GM19438 (cell line): ENCODE measurements around the gene INAVA.
"Not testable (repeated sequence)": the region's sequence is repeated elsewhere in the genome, so short reads cannot be mapped to it uniquely, and the experiment has no call there.

Experiments used
- ATAC-seq: cut with Tn5 transposase; IDR thresholded peaks from one replicate; pipeline ENCODE4 v1.9.1; 2021; ENCODE audit warnings: low read depth; ENCODE audit not compliant: unreplicated experiment

INAVA gene

GRCh38 chr1:200916152-200916551 is 21.5 kb downstream of the INAVA start:
- no peak for ATAC-seq

GRCh38 chr1:200916681-200917080 is 22.0 kb downstream of the INAVA start:
- ATAC-seq: no peak

- ATAC-seq: no peak
Measured at GRCh38 chr1:200917291-200917817, 22.7 kb downstream of the INAVA start.

- ATAC-seq: no peak
Measured at GRCh38 chr1:200918006-200918405, 23.3 kb downstream of the INAVA start.

GRCh38 chr1:200919386-200919785 is 24.7 kb downstream of the INAVA start:
- ATAC-seq: no peak

- ATAC-seq: no peak
Measured at GRCh38 chr1:200921571-200922110, 26.9 kb downstream of the INAVA start.

- ATAC-seq: no peak
Measured at GRCh38 chr1:200922406-200922805, 27.7 kb downstream of the INAVA start.

GRCh38 chr1:200923601-200924000 is 28.9 kb downstream of the INAVA start:
- no peak for ATAC-seq

GRCh38 chr1:200925831-200926230 is 31.1 kb downstream of the INAVA start:
- no peak for ATAC-seq

- no peak for ATAC-seq
Measured at GRCh38 chr1:200929530-200930278, 35.0 kb downstream of the INAVA start.

GRCh38 chr1:200930285-200930684 is 35.6 kb downstream of the INAVA start:
- ATAC-seq: not testable (repeated sequence)

GRCh38 chr1:200931776-200932175 is 37.1 kb downstream of the INAVA start:
- ATAC-seq: no peak

GRCh38 chr1:200934676-200935245 is 40.1 kb downstream of the INAVA start:
- no peak for ATAC-seq

- ATAC-seq: not testable (repeated sequence)
Measured at GRCh38 chr1:200935286-200935962, 40.7 kb downstream of the INAVA start.

- no peak for ATAC-seq
Measured at GRCh38 chr1:200938955-200939354, 44.3 kb downstream of the INAVA start.

- no peak for ATAC-seq
Measured at GRCh38 chr1:200945111-200945510, 50.4 kb downstream of the INAVA start.

- no peak for ATAC-seq
Measured at GRCh38 chr1:200947059-200947566, 52.4 kb downstream of the INAVA start.

GRCh38 chr1:200949626-200950025 is 54.9 kb downstream of the INAVA start:
- ATAC-seq: no peak

GRCh38 chr1:200951016-200951415 is 56.3 kb downstream of the INAVA start:
- ATAC-seq: no peak

- no peak for ATAC-seq
Measured at GRCh38 chr1:200954434-200954833, 59.7 kb downstream of the INAVA start.

GRCh38 chr1:200958597-200958996 is 63.9 kb downstream of the INAVA start:
- no peak for ATAC-seq
